HepG2 (cell line): ENCODE results near the gene PRKCG. TPM values are rescaled to one million over a fixed set of nuclear protein-coding genes. Genes with fewer than 3 reads are reported as not detected.

Source experiments
- ATAC-seq: fragments of 200-7000 bp; cut with Tn5 transposase; 3 replicates; pipeline ENCODE4 v1.9.1; 2020; ENCODE audit warnings: mild to moderate bottlenecking, moderate library complexity
- BruUV-seq: library from RNA; stranded (reverse); fragments of 400-500 nt; replicated peaks from 2 replicates; lab custom pipeline; 2021; lab: Mats Ljungman, UMichigan
- CTCF ChIA-PET: fragments of 300-600 bp; formaldehyde crosslinking; extraction: SDS; loops from one replicate; lab custom pipeline; 2021; ENCODE audit warnings: low total read pairs, inconsistent platforms, low intra/inter-chr PET ratio; lab: Yijun Ruan, JAX
- POLR2A ChIA-PET: fragments of 350-600 bp; sonication (Branson Sonifier 250); formaldehyde crosslinking; loops from one replicate; lab custom pipeline; 2020; ENCODE audit warnings: antibody characterized with exemption, inconsistent platforms; lab: Yijun Ruan, JAX
- DNase-seq: peaks from one replicate; pipeline ENCODE4 v3.0.0-alpha.2; 2015; ENCODE audit warnings: low spot score
- FAIRE-seq: peaks from 3 replicates; lab custom pipeline; 2011; peaks lifted over from hg19 to GRCh38; lab: Jason Lieb, UNC
- H2AFZ ChIP-seq: one replicate; pipeline ENCODE4 v1.6.1; 2011; ENCODE audit warnings: low read length, inconsistent platforms
- H3K27ac ChIP-seq: fragments of 300-600 bp; 3 replicates; pipeline ENCODE4 v1.8.0; 2011; ENCODE audit warnings: mixed run types, mild to moderate bottlenecking, mixed read lengths, low read length, inconsistent platforms; ENCODE audit not compliant: insufficient read depth; ENCODE audit errors: extremely low read length
- H3K27me3 ChIP-seq, 2 experiments: fragments of 200-600 bp in 1 of 2; 2 replicates in 1 of 2; 3 replicates in 1 of 2; pipeline versions ENCODE4 v1.6.0 to v1.8.0; 2011; ENCODE audit warnings: low read length in 2 of 2, mild to moderate bottlenecking in 2 of 2, moderate library complexity in 2 of 2, inconsistent platforms in 1 of 2; ENCODE audit not compliant: insufficient read depth in 2 of 2, control insufficient read depth in 1 of 2
- H3K36me3 ChIP-seq, 2 experiments: fragments of 200-600 bp in 1 of 2; replicated peaks in 1 of 2; 2 replicates in 1 of 2; 3 replicates in 1 of 2; pipeline versions ENCODE4 v1.5.1 to v1.8.0; 2011; ENCODE audit warnings: low read length in 2 of 2, inconsistent platforms in 1 of 2; ENCODE audit not compliant: insufficient read depth in 2 of 2, control insufficient read depth in 1 of 2
- H3K4me1 ChIP-seq: 2 replicates; pipeline ENCODE4 v1.5.1; 2012; ENCODE audit warnings: low read length, inconsistent platforms; ENCODE audit not compliant: insufficient read depth
- H3K4me2 ChIP-seq: 2 replicates; pipeline ENCODE4 v1.6.0; 2011; ENCODE audit warnings: low read depth, low read length, inconsistent platforms
- H3K4me3 ChIP-seq, 3 experiments: fragments of 200-600 bp in 1 of 3; sonication (generic), shearing (Covaris generic) in 1 of 3; replicated peaks in 1 of 3; 2 replicates each; pipeline ENCODE4 v1.5.1; 2011 to 2016; ENCODE audit warnings: low read length in 3 of 3, inconsistent platforms in 2 of 3, low read depth in 2 of 3, mild to moderate bottlenecking in 2 of 3, control low read depth in 1 of 3, mixed read lengths in 1 of 3; ENCODE audit not compliant: insufficient read depth in 1 of 3
- H3K79me2 ChIP-seq: one replicate; pipeline ENCODE4 v1.6.1; 2011; ENCODE audit warnings: low read length, inconsistent platforms; ENCODE audit not compliant: insufficient read depth
- H3K9ac ChIP-seq: 2 replicates; pipeline ENCODE4 v1.6.0; 2011; ENCODE audit warnings: mild to moderate bottlenecking, low read depth, low read length, inconsistent platforms; ENCODE audit not compliant: insufficient read depth
- H3K9me3 ChIP-seq: 2 replicates; pipeline ENCODE4 v1.5.1; 2012; ENCODE audit warnings: mild to moderate bottlenecking, low read length
- H4K20me1 ChIP-seq: 2 replicates; pipeline ENCODE4 v1.6.0; 2011; ENCODE audit warnings: inconsistent platforms, mild to moderate bottlenecking, low read length, moderate library complexity; ENCODE audit not compliant: insufficient read depth
- ADNP ChIP-seq: sonication (generic); formaldehyde crosslinking; IDR thresholded peaks from 2 replicates; pipeline ENCODE4 v1.4.0; 2020; ENCODE audit warnings: missing genetic modification reagents
- ASH2L ChIP-seq: fragments of 300-600, 200-600 bp; sonication (generic); IDR thresholded peaks from 2 replicates; pipeline ENCODE4 v1.7.0; 2017; ENCODE audit warnings: low read depth, mild to moderate bottlenecking, moderate library complexity, mixed read lengths, low read length; ENCODE audit not compliant: insufficient read length
- CTCF ChIP-seq: sonication (generic); formaldehyde crosslinking; IDR thresholded peaks from 2 replicates; pipeline ENCODE4 v1.5.0; 2020; ENCODE audit warnings: mild to moderate bottlenecking, missing genetic modification reagents, moderate library complexity
- EEA1 ChIP-seq: sonication (generic); formaldehyde crosslinking; IDR thresholded peaks from 2 replicates; pipeline ENCODE4 v1.5.1; 2020; ENCODE audit warnings: mild to moderate bottlenecking, missing genetic modification reagents, borderline replicate concordance
- GZF1 ChIP-seq: sonication (generic); formaldehyde crosslinking; IDR thresholded peaks from 2 replicates; pipeline ENCODE4 v1.5.1; 2020; ENCODE audit warnings: mild to moderate bottlenecking, missing genetic modification reagents
- MLLT10 ChIP-seq: sonication (generic); formaldehyde crosslinking; IDR thresholded peaks from 2 replicates; pipeline ENCODE4 v1.4.0; 2020; ENCODE audit warnings: missing genetic modification reagents
- NFE2L2 ChIP-seq: fragments of 150-350 bp; IDR thresholded peaks from 2 replicates; pipeline ENCODE4 v1.6.1; 2014; ENCODE audit warnings: low read length
- PBX2 ChIP-seq: IDR thresholded peaks from 2 replicates; pipeline ENCODE4 v1.6.1; 2016; ENCODE audit warnings: control low read depth
- SMAD9 ChIP-seq: sonication (generic); formaldehyde crosslinking; IDR thresholded peaks from 2 replicates; pipeline ENCODE4 v1.5.1; 2020; ENCODE audit warnings: mild to moderate bottlenecking, missing genetic modification reagents
- SP1 ChIP-seq, 2 experiments: fragments of 450-650 bp in 1 of 2; sonication (generic) in 1 of 2; formaldehyde crosslinking in 1 of 2; IDR thresholded peaks; 2 replicates each; pipeline versions ENCODE4 v1.4.0 to v1.6.1; 2016 to 2020; ENCODE audit warnings: missing genetic modification reagents in 1 of 2
- TSC22D2 ChIP-seq: sonication (generic); formaldehyde crosslinking; IDR thresholded peaks from 2 replicates; pipeline ENCODE4 v1.5.1; 2020; ENCODE audit warnings: missing genetic modification reagents, mild to moderate bottlenecking, borderline replicate concordance
- ZFP36L2 ChIP-seq: sonication (generic); formaldehyde crosslinking; IDR thresholded peaks from 2 replicates; pipeline ENCODE4 v1.4.0; 2020; ENCODE audit warnings: missing genetic modification reagents
- ZNF569 ChIP-seq: sonication (generic); formaldehyde crosslinking; IDR thresholded peaks from 2 replicates; pipeline ENCODE4 v1.5.0; 2020; ENCODE audit warnings: mild to moderate bottlenecking, missing genetic modification reagents, moderate library complexity, borderline replicate concordance
- ZNF746 ChIP-seq: sonication (generic); formaldehyde crosslinking; IDR thresholded peaks from 2 replicates; pipeline ENCODE4 v1.8.0; 2022; ENCODE audit warnings: mild to moderate bottlenecking, missing genetic modification reagents
- WGBS: methylation state at CpG from one replicate; pipeline ENCODE4 v1.1.6; 2017; ENCODE audit warnings: low lambda C conversion rate; 5-methylcytosine and 5-hydroxymethylcytosine counted together
- in situ Hi-C: cut with HindIII; loops from 2 replicates; pipeline ENCODE4 v1.10.0; 2017; ENCODE audit warnings: low pct_unique_long_range_greater_than_20kb; ENCODE audit not compliant: extremely low pct_ligation_motif_present
- intact Hi-C: fragments of 100-400 bp; cut with micrococcal nuclease; formaldehyde crosslinking; loops from one replicate; pipeline ENCODE4 v1.10.0; 2022; ENCODE audit not compliant: unreplicated experiment
- polyA plus RNA-seq, 8 experiments: library from polyadenylated mRNA; depleted of rRNA in 3 of 8; stranded (reverse) in 7 of 8; unstranded in 1 of 8; fragments of >200 nt; fragmentation: Illumina TruSeq in 4 of 8; extraction: Trizol in 4 of 8; gene quantifications; 2 replicates each; pipeline versions ENCODE4 v1.2.1 to v1.2.3, GENCODE V29; 2011 to 2016; ENCODE audit warnings: low read depth in 4 of 8, missing spikeins in 1 of 8, mixed read lengths in 1 of 8; ENCODE audit not compliant: insufficient read depth in 1 of 8
- total RNA-seq, 5 experiments: library from RNA; depleted of rRNA; stranded (reverse); fragments of >200 nt; fragmentation: Illumina TruSeq; extraction: Trizol; gene quantifications; 2 replicates each; pipeline ENCODE4 v1.2.3, GENCODE V29; 2016; ENCODE audit warnings: low read depth in 1 of 5

PRKCG gene
- total and polyA plus RNA-seq, 2 of the 13 experiments (the other 11 are each of a cell fraction or from before 2014, with no cell fraction given), result 0.02 to 0.03 TPM

- no peak for TF ChIP-seq MLLT10
- no peak for TF ChIP-seq ZNF569 (CRISPR knock-in tag)
- TF ChIP-seq TSC22D2, result no peak
Measured at GRCh38 chr19:53936029-53936428, 54.0 kb downstream of the PRKCG start (continued).

GRCh38 chr19:53942001-53942786 lies 60.2 kb downstream of the PRKCG start:
- peak; percentile 4 for DNase-seq
- Histone ChIP-seq H2AFZ (no peak overlapping the region), H3K27ac (no peak overlapping the region), H3K36me3 (no peaks in the 10 kb centered on the region), H3K4me2 (no peak overlapping the region), H3K79me2 (no peaks in the 10 kb centered on the region), H4K20me1 (no peaks in the 10 kb centered on the region), H3K27me3 (peaks cover 0 to 34% of the 10 kb centered on the region in 2 experiments; a peak in 2 of 5 replicates), H3K9me3 (no peaks in the 10 kb centered on the region), H3K4me3 (no peak overlapping the region), H3K4me1 (no peaks in the 10 kb centered on the region), H3K9ac (no peak overlapping the region)
- WGBS, result 43% methylated on average over 30 of the region's 55 CpGs
- POLR2A ChIA-PET, result no interaction called here
- CTCF ChIA-PET, result no interaction called here
- ATAC-seq, result no peak; the same call in 1 of the 3 replicates
- in situ Hi-C loops (no loop called here), intact Hi-C loops (no loop called here)
- FAIRE-seq, result no peak
- no peak for TF ChIP-seq PBX2 (CRISPR knock-in tag)
- no peak for TF ChIP-seq EEA1
- TF ChIP-seq NFE2L2, result no peak
- no peak for TF ChIP-seq GZF1 (CRISPR knock-in tag)
- TF ChIP-seq ZNF746 (CRISPR knock-in tag), result no peak
- TF ChIP-seq ADNP (CRISPR knock-in tag), result no peak
- no peak for TF ChIP-seq ASH2L
- TF ChIP-seq SMAD9 (CRISPR knock-in tag), result no peak
- TF ChIP-seq ZFP36L2 (CRISPR knock-in tag), result no peak
- no peak for TF ChIP-seq SP1 (IDR thresholded peaks at IDR 0.05)
- TF ChIP-seq SP1 (CRISPR knock-in tag; IDR thresholded peaks at IDR 0.05), result 0 out of 2 replicates have a peak, but pooled peaks have one; percentile 31
- TF ChIP-seq CTCF (CRISPR knock-in tag), result peak; percentile 38
- no TSS peak for BruUV-seq
